ENCODE data around the gene MARCO. TPM values are rescaled to one million over a fixed set of nuclear protein-coding genes. Genes with fewer than 3 reads are reported as not detected.

MARCO gene
- total RNA-seq, 1 experiment from 2014 or later: 0.54 TPM

DNA sequence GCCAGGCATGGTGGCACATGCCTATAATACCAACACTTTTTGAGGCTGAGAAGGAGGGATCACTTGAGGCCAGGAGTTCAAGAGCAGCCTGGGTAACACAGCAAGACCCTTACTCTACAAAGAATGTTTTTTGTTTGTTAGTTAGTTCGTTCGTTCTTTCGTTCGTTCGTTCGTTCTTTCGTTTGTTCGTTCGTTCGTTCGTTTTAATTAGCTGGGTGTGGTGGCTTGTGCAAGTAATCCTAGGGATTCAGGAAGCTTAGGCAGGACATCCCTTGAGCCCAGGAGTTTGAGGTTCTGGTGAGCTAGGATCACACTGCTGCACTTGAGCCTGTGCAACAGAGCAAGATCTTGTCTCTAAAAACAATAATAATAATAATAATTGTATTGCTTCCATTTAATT lies 98.7 kb downstream of the MARCO start:
- H2AFZ ChIP-seq (ENCODE audit: low read depth, low read length, poor library complexity, severe bottlenecking): no peak overlapping the region

More for the DNA sequence above, 98.7 kb downstream of the MARCO start:
- H3K9ac ChIP-seq (ENCODE audit: low read length): no peak overlapping the region
- H4K20me1 ChIP-seq (ENCODE audit: insufficient read depth): no peaks in the 10 kb centered on the region
- ChIA-PET RAD21 (ENCODE audit: low non-redundant PET in 1 of 2, low total read pairs in 2 of 2, uncharacterized antibody in 2 of 2, unreplicated experiment in 2 of 2) (no interaction called here), POLR2A (no interaction called here), CTCF (no interaction called here)
- no peak for ATAC-seq
- no peak overlapping the region for H3K4me3 ChIP-seq (replicated peaks in 1 of 2; ENCODE audit: low read depth in 1 of 2, low read length in 2 of 2)
- no peak overlapping the region for H3K27ac ChIP-seq (ENCODE audit: low read depth, low read length)
- TF ChIP-seq ZNF274 (IDR thresholded peaks at IDR 0.05; ENCODE audit: low read depth, low read length) (no peak), POLR2AphosphoS5 (IDR thresholded peaks at IDR 0.05; ENCODE audit: low read depth, low read length) (no peak), EZH2phosphoT487 (IDR thresholded peaks at IDR 0.05; ENCODE audit: borderline replicate concordance) (no peak)
- TF ChIP-seq, protein P1, sequence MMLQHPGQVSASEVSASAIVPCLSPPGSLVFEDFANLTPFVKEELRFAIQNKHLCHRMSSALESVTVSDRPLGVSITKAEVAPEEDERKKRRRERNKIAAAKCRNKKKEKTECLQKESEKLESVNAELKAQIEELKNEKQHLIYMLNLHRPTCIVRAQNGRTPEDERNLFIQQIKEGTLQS (IDR thresholded peaks at IDR 0.05): no peak
- no peaks in the 10 kb centered on the region; the same call in 1 of the 2 replicates for H3K27me3 ChIP-seq (ENCODE audit: insufficient read depth, low read length)
- intact Hi-C loops (cut with micrococcal nuclease): no loop called here
- no peak for DNase-seq (ENCODE audit: low read depth, low spot score)
- H3K9me2 ChIP-seq (ENCODE audit: insufficient read depth): no peaks in the 10 kb centered on the region
- no peaks in the 10 kb centered on the region for H3K79me2 ChIP-seq (ENCODE audit: insufficient read depth, low read length)
- no peak overlapping the region for H3K4me2 ChIP-seq (ENCODE audit: low read length)
- no TSS peak for BruUV-seq (replicated peaks)
- no peaks in the 10 kb centered on the region for H3K4me1 ChIP-seq (ENCODE audit: control insufficient read depth in 1 of 2, insufficient read depth in 2 of 2, low read length in 2 of 2)
- H3K9me3 ChIP-seq (ENCODE audit: control insufficient read depth in 1 of 2, insufficient read depth in 1 of 2, low read depth in 1 of 2, low read length in 2 of 2): no peaks in the 10 kb centered on the region; a peak in 1 of 4 replicates
- H3K36me3 ChIP-seq (ENCODE audit: control insufficient read depth in 1 of 2, insufficient read depth in 2 of 2, low read length in 2 of 2): no peaks in the 10 kb centered on the region

Other genes with a start within 250 kb of the MARCO start
- not detected for gene EN1, start 94.5 kb upstream of the MARCO start, total RNA-seq (2021; ENCODE audit: unreplicated experiment)
- not detected for gene C1QL2, start 216.6 kb downstream of the MARCO start, total RNA-seq (2021; ENCODE audit: unreplicated experiment)

All from HCT116 (cell line).